ENCODE measurements around the gene PRH1.

Gene PRH1

GRCh38 chr12:10884086-10884725 lies at the start of gene PRH1:
TSS of gene PRH1 (minus strand) at chr12:10884255. CDS start at chr12:10884217, 38 bp downstream.
- no peak for DNase-seq

DNA sequence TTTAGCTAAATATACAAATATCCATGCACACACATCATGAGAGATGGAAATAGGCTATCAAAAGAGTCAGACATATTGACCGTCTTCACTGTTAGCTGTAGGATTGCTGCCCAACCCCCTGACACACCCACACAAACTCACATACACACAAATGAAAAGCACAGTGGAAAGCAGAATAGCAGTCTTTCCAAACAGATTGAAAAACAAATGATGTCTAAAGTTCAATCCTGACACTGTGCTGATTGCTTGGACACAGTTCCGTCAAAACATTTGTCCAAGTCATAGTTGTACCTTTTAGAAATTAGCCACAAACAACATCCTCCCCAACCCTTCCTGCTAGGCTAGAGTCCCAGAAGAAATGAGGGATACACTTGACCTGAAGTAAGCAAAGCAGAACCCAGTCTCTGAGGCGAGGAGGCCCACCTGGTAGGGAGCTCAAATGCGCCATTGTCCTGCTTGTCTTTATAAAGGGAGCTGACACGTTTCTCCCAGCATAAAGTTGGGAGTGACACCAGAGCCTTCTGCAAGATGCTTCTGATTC lies 44.8 kb upstream of the PRH1 start, which contains the start of gene PRH2:
PRH2 (plus strand) TSS at position 491 of the 541 bp plus-strand sequence; CDS start at position 529, 38 bp downstream.
- DNase-seq, result no peak

GRCh38 chr12:10926269-10926668 lies 42.2 kb upstream of the PRH1 start:
- no peak for DNase-seq

- no peak for DNase-seq
Measured at GRCh38 chr12:10919809-10920208, 35.8 kb upstream of the PRH1 start.

DNA sequence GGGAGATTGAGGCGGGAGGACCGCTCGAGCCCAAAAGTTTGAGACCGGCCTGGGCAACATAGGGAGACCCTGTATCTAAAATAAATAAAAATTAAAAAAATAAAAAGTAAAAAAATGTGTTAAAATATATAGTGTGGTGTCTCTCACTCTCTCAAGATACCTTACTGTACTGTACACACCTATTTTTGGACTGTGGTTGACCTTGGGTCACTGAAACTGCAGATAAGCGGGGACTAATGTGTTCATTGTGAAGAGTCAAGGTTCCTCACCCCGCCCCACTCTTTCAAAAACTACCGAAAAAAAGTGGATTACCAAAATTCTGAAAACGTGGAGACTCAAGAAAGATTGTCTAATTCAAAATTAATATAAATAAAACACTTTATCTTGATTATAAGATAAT lies 26.3 kb upstream of the PRH1 start:
- no peak for DNase-seq

DNA sequence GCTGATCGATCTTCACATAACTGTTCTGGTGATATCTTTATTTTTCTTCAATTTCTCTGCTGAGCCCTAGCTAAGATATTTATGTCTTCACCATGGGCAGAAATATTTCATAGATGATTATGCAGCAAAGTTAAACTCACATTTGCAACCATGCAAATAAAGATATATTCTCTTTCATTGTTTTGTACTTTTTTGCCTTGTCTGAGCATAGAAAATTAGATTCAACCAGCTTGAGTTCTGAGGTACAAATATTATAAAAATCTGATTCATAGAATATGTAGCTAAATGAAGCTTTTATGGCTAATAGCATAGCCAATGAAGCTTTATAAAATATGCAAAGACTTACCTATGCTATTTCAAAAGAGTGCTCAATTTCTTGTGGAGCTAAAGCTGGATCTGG lies 25.4 kb upstream of the PRH1 start, which contains the start of gene TAS2R13:
TAS2R13 (minus strand) TSS at position 101 of the 400 bp plus-strand sequence. CDS start 264 bp downstream, outside the sequence.
- DNase-seq, result no peak

DNA sequence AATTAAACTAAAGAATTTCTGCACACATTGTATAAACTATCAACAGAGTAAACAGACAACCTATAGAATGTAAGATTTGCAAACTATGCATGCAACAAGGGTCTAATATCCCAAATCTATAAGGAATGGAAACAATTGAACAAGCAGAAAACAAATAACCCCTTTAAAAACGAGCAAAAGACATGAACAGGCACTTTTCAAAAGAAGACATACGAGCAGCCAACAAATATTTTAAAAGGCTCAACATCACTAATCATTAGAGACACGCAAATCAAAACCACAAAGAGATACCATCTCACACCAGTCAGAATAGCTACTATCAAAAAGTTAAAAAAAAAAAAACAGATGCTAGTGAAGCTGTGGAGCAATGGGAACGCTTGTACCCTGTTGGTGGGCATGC lies 20.6 kb upstream of the PRH1 start:
- no peak for DNase-seq

DNA sequence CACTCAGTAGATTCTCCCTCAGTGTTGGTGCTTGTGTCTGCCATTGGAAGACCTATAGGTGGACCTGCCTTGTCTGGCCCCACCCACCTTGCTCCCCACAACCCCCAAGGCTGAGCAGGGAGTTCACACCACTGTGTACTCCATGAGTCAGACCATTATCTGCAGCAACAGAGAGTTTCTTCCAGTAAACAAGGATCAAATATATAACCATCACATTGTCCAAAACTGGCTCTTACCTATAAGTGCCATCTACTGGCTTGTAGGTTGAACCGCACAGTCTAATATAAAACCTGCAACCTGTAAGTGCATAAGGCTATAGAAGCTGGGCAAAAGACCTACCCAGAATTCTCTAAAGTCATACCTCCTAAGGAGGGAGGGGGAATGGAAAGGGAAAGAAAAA lies 17.4 kb upstream of the PRH1 start:
- DNase-seq, result no peak

DNA sequence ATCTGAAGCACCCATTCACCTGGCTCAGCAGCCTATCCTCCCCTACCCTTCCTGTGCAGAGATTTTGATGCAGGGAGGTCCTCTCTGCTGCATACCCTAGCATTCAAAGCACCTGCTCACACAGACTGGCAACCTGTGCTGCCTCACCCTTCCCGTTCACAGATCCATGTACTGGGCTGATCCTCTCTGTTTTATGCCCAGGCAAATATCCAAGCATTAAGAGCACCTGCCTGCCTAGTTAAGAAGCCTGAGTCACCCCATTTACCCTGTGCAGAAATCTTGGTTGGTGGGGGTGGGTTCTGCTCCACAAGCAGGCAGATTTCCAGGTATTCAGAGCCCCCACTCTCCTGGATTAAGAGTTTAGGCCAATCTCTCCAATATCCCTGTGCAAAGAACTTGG lies 16.9 kb upstream of the PRH1 start:
- no peak for DNase-seq

GRCh38 chr12:10900530-10900929 lies 16.5 kb upstream of the PRH1 start:
- no peak for DNase-seq

DNA sequence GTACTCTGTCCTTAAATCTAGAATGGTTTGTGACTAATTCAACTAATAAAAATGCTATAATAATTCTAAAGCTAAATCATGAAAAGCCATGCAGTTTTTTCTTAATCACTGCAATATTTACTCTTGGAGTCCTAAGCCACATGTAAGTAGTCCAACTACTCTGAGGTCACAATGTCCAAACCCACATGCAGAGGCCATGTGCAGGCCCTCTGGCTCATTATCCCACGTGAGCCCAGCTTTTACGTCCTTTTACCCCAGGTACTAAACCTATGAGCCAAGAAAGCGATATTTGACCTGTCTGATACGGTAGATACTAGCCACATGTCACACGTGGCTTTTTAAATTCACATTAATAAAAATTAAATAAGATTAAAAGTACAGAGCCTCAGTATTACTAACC lies 12.8 kb upstream of the PRH1 start:
- no peak for DNase-seq

- DNase-seq, result no peak
Measured at GRCh38 chr12:10891937-10892336, 7.9 kb upstream of the PRH1 start.

DNA sequence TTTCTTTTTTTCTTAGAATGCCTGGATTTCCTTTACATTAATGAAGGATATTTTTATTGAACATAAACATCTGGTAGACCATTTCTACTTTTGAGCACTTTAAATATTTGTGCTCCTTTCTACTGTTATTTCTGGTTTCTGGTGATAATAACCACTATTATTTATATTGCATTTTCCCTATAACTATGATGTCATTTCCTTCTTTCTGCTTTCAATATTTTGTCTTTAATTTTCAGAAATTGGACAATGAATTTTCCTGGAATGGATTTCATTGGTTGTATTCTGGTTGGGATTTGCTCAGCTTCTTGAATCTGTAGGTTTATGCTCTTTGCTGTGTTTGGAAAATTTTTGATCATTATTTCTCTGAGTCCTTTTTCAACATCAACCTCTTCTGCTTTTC lies 5.2 kb upstream of the PRH1 start:
- no peak for DNase-seq

GRCh38 chr12:10873378-10873777 lies 10.7 kb downstream of the PRH1 start:
- DNase-seq, result no peak

- no peak for DNase-seq
Measured at GRCh38 chr12:10867381-10867780, 16.7 kb downstream of the PRH1 start.

- no peak for DNase-seq
Measured at GRCh38 chr12:10863512-10864218, 20.4 kb downstream of the PRH1 start.

DNA sequence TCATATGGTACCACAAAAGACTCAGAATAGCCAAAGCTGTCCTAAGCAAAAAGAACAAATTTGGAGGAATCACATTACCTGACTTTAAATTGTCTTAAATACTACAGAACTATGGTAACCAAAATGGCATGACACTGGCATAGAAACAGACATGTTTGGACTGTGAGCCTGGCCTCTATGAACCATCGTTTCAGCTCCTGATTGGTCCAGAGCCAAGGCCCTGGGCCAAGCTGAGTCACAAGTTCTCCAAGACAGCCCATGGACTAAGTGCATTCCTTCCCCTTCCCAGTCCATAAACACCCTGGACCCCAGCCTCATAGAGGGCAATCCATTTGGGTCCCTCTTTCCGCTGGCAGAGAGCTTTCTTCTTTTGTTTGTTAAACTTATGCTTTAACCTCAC lies 22.7 kb downstream of the PRH1 start:
- no peak for DNase-seq

DNA sequence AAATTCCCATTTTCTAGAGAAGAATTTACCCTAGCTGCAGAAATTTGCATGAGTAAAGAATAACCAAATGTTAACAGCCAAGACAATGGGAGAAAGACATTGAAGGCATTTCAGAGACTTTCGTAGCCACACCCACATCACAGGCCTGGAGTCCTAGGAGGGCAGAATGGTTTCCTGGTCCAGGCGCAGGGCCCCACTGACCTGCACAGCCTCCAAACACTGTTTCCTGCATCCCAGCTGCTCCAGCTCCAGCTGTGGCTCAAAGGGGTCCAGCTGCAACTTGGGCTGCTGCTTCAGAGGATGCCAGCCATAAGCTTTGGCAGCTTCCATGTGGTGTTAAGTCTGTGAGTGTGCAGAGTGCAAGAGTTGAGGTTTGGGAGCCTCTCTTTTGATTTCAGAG lies 28.2 kb downstream of the PRH1 start:
- DNase-seq, result no peak

DNA sequence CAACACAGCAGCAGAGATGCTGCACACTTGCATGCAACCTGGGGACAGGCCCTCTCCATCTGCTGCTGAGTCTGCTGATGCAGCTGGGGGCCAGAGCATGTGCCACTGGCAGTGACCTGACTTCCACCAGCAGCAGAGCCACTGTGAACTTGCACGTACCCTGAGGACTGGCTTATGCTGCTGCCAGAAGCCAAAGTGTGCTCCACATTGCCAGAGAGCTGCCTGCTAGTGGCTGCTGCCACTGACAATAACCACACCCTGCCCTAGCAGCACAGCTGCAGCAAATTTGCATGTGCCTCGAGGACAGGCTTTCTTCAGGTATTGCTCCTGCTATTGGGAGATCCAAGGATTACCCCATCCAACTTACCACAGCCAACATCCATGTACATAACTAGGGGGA lies 30.3 kb downstream of the PRH1 start:
- DNase-seq, result no peak

GRCh38 chr12:10851243-10851858 lies 32.7 kb downstream of the PRH1 start:
- DNase-seq, result no peak

DNA sequence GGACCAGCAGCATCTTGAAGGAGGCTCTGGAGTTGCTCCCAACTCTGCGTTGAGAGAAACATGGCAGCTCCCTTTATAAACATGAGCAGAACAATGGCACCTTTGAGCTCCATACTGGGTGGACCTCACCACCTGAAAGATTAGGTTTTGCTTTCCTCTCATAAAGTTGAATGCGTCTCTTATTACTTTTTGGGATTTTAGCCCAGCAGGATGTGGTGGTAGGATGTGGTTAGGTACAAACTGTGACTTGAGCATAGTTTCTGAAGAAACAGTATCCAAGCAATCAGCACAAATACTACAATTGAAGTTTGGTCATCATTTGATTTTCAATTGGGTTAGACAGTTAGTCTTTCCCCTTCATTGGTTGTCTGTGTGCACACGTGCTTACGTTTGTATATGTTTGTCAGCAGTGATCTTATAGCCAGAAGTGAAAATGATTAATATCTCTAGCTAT lies 34.6 kb downstream of the PRH1 start, which contains the start of gene PRR4:
PRR4 (minus strand) TSS at position 51 of the 454 bp plus-strand sequence; CDS start at position 13, 38 bp downstream.
- DNase-seq, result no peak

DNA sequence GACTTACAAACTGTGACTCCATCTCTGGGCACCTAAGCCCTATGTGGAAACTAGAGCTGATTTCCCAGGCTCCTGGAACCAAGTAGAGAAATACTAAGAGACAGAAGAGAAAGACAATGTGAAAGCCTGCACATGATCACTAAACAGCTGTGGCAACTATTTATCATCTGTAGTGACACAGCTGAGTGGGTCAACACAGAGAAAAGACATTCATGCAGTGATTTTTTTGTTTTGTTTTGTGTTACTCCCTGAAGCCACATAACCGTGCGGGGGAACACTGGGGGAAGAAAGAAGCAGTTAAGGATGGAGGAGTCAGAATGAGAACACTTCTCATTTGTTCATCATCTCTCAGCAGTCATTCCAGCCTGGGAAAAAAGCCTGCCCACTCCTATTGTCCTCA lies 36.3 kb downstream of the PRH1 start:
- no peak for DNase-seq

DNA sequence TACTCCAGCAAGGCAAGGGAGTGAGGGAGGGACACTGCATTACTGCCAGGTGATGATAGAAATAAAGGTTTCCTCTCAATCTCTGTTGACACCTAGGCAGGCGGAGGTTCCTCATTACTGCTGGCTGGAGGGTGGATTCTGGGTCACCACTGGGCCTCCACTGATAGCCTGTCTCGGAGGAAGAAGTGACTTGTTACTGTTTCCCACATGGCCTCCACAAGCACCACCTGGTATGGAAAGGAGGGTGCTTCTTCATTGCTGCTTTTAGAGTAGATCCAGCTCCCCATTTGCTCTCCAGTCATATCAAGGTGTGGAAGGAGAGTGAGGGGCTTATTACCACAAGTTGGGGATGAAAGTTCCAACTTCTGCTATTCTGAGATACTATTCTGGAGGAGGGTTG lies 41.2 kb downstream of the PRH1 start:
- no peak for DNase-seq

GRCh38 chr12:10838461-10838860 lies 45.6 kb downstream of the PRH1 start:
- no peak for DNase-seq
